GM12872 (cell line): ENCODE data around the gene IFT172.

Source experiments
- CTCF ChIP-seq: IDR thresholded peaks from 3 replicates; pipeline ENCODE4 v1.5.1; 2011; ENCODE audit warnings: low read depth, mild to moderate bottlenecking, low read length, moderate library complexity; ENCODE audit not compliant: insufficient read depth

IFT172 gene

GRCh38 chr2:27518113-27518781, 28.7 kb upstream of the IFT172 start:
- TF ChIP-seq CTCF = no peak

- TF ChIP-seq CTCF = no peak
Observed at GRCh38 chr2:27509326-27509725, 19.8 kb upstream of the IFT172 start.

- TF ChIP-seq CTCF = no peak
Observed at GRCh38 chr2:27507293-27507692, 17.8 kb upstream of the IFT172 start.

- no peak for TF ChIP-seq CTCF
Observed at GRCh38 chr2:27506587-27506986, 17.0 kb upstream of the IFT172 start.

- TF ChIP-seq CTCF = no peak
Observed at GRCh38 chr2:27502142-27502541, 12.6 kb upstream of the IFT172 start.

GRCh38 chr2:27501042-27501441, 11.5 kb upstream of the IFT172 start:
- no peak for TF ChIP-seq CTCF

GRCh38 chr2:27498975-27499374, 9.4 kb upstream of the IFT172 start:
- no peak for TF ChIP-seq CTCF
